GM12801 (cell line): Measurements from ENCODE around the gene CDH13.

Experiments used
- CTCF ChIP-seq: IDR thresholded peaks from one replicate; pipeline ENCODE4 v1.5.1; 2011; ENCODE audit warnings: control low read depth; ENCODE audit not compliant: insufficient read length; ENCODE audit errors: extremely low read depth

CDH13 gene

GRCh38 chr16:82991966-82992675 lies 365.4 kb downstream of the CDH13 start:
- no peak for TF ChIP-seq CTCF

- TF ChIP-seq CTCF, result no peak
Observed at GRCh38 chr16:82992786-82993185, 366.0 kb downstream of the CDH13 start.

GRCh38 chr16:82993415-82993814 lies 366.6 kb downstream of the CDH13 start:
- no peak for TF ChIP-seq CTCF

- no peak for TF ChIP-seq CTCF
Observed at GRCh38 chr16:82993926-82994325, 367.2 kb downstream of the CDH13 start.

- no peak for TF ChIP-seq CTCF
Observed at GRCh38 chr16:82995286-82995923, 368.6 kb downstream of the CDH13 start.

GRCh38 chr16:82995924-82996441 lies 369.2 kb downstream of the CDH13 start:
- no peak for TF ChIP-seq CTCF

- no peak for TF ChIP-seq CTCF
Observed at GRCh38 chr16:82996814-82997213, 370.0 kb downstream of the CDH13 start.
